GM19240 (cell line): ENCODE data around the gene ANAPC15.
"Not testable (repeated sequence)": the region's sequence is repeated elsewhere in the genome, so short reads cannot be mapped to it uniquely, and the experiment has no call there.

Source experiments
- DNase-seq: peaks from one replicate; pipeline ENCODE4 v3.0.0; 2011; ENCODE audit warnings: low spot score; ENCODE audit not compliant: insufficient read length

Gene ANAPC15

GRCh38 chr11:72112143-72112977 is at the start of gene ANAPC15:
Gene ANAPC15 (minus strand): TSS chr11:72112695. CDS start chr11:72111276, 1,419 bp downstream.
- DNase-seq, result peak; percentile 88

DNA sequence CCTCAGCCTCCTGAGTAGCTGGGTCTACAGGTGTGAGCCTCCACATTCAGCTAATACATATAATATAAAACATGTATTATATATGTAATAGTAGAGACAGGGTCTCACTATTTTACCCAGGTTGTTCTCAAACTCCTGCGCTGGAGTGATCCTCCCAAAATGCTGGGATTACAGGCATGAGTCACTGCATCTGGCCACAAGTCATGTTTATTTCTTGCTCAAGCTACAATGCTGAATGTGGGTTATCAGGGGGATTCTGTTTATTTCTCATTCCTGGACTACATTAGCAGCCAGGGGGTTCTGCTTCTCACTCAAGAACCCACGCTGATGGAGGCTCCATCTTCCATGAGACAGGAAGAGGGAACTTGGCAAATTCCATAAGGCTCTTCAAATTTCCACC is 47.8 kb upstream of the ANAPC15 start:
- DNase-seq, result no peak

- no peak for DNase-seq
These were observed 44.6 kb upstream of the ANAPC15 start for GRCh38 chr11:72157131-72157530.

GRCh38 chr11:72155751-72156150 is 43.3 kb upstream of the ANAPC15 start:
- DNase-seq, result no peak

- no peak for DNase-seq
These were observed 42.3 kb upstream of the ANAPC15 start for GRCh38 chr11:72154816-72155215.

DNA sequence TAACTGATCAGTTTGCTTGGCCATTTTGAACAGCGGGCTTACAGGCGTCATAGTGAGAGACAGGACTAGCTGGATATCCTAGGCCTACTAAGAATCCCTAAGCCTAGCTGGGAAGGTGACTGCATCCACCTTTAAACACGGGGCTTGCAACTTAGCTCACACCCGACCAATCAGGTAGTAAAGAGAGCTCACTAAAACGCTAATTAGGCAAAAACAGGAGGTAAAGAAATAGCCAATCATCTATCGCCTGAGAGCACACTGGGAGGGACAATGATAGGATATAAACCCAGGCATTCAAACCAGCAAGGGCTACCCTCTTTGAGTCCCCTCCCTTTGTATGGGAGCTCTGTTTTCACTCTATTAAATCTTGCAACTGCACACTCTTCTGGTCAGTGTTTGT is 41.4 kb upstream of the ANAPC15 start:
- DNase-seq, result not testable (repeated sequence)

DNA sequence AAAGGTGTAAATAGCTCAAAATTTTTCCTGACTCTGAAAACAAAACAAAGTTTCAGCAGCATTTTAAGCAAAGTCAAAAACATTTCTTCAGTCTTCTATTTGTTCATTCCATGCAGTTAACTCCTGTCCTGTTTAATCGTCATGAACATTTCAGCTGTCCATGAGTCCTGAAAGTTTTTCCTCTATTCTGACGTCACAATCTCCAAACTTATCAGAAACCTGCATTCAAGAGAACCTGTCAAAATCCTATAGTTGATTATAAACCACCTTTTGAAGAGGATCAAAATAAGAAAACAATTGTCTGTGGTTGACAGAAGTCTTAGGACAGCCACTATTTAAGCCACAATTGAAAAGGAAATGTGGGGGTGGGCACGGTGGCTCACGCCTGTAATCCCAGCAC is 38.4 kb upstream of the ANAPC15 start:
- DNase-seq, result no peak

- DNase-seq, result no peak
These were observed 34.1 kb upstream of the ANAPC15 start for GRCh38 chr11:72146625-72147024.

- DNase-seq, result no peak
These were observed 32.5 kb upstream of the ANAPC15 start for GRCh38 chr11:72144807-72145565.

DNA sequence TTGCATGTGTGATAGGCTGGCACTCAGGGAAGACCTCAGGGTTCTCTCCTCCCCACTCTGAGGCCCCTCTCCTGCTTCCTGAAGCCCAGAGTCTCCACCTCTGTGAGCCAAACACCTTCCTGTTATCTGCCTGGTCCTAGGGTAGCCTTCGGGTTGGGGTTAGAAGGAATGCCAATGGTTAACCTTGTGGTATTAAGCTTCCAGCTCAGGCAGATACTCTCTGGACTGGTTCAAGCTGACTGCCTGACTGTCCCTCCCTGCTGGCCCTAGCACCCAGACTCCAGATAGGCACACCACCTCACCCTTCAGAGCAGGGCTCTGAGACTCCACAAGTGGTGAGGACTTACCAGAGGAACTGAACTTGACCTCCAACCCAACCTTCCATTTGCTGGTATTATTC is 30.0 kb upstream of the ANAPC15 start:
- not testable (repeated sequence) for DNase-seq

DNA sequence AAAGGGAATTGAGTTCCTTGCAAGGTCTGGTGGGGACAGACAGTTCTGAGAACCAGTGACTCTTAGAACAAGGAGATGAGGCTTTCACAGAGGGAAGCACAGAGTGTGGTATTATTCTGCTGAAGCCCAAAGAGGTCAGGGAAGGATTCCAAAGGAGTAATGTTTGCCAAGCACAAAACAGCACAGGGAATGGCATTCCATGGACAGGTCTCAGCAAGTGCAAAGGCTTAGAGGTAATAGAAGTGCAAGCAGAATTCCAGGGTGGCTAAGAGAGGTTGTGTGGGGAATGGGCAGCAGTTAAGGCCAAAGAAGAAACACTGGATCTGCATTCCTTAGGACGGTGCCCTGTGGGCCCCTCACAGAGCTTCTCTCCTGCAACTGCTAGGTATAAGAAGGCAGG is 29.6 kb upstream of the ANAPC15 start:
- DNase-seq, result not testable (repeated sequence)

- DNase-seq, result no peak
These were observed 28.6 kb upstream of the ANAPC15 start for GRCh38 chr11:72141066-72141465.

DNA sequence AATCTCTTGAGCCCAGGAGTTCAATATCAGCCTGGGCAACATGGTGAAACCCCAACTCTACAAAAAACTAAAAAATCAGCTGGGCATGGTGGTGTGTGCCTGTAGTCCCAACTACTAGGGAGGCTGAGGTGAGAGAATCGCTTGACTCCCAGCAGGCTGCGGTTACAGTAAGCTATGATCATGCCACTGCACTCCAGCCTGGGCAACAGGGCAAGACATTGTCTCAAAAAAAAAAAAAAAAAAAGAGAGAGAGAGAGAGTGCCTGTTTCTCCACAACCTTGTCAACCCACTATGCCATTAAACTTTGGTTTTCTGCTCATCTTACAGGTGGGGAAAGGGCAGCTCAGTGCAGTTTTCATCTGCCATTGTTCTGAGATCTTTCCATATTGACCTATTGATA is 28.2 kb upstream of the ANAPC15 start:
- no peak for DNase-seq

- no peak for DNase-seq
These were observed 27.0 kb upstream of the ANAPC15 start for GRCh38 chr11:72139500-72139899.

DNA sequence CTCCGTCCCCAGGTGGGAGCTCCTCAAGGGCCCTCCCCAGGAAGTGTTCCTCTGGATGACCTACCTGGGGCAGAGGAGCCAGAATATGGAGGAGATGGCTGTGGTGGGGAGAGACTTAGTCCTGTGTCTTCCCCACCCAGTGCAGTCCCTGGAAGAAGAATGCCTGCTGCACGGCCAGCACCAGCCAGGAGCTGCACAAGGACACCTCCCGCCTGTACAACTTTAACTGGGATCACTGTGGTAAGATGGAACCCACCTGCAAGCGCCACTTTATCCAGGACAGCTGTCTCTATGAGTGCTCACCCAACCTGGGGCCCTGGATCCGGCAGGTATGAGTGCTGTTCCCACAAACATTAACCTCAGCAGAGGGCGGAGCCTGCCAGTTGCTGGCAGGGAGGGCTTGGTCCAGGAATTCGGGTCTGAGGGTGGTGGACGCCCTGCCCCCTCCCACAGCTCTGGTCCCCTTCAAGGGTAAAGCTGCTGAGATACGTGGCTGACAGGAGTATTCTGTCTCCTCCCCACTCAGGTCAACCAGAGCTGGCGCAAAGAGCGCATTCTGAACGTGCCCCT is 26.4 kb upstream of the ANAPC15 start:
- no peak for DNase-seq

DNA sequence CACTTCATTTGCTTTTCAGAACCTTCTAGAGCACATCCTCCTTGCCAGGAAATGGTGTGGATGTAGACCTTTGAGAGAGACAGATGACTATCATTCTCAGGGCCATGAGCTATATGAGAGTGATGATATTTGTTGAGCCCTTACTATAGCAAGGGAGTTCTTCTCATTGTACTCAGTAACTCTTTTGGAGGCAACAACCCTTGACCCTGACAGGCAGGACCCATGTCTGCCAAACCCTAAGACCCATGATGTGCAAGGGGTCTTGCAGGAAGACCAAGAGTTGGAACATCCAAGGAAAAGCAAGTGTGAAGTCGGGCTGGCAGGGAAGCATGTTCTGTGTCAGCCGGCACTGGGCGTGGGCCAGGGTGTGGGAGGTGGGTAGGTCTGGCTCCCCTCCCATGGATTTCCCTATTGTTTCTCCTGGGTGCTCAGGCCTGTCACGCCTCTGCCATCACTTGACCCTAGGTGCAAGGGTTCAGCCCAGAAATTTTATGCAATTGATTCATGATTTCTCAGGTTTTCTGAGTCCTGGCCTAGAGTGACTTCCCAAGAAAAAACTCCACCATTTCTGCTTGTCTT is 24.3 kb upstream of the ANAPC15 start:
- DNase-seq, result no peak

- no peak for DNase-seq
These were observed 23.6 kb upstream of the ANAPC15 start for GRCh38 chr11:72135891-72136683.

DNA sequence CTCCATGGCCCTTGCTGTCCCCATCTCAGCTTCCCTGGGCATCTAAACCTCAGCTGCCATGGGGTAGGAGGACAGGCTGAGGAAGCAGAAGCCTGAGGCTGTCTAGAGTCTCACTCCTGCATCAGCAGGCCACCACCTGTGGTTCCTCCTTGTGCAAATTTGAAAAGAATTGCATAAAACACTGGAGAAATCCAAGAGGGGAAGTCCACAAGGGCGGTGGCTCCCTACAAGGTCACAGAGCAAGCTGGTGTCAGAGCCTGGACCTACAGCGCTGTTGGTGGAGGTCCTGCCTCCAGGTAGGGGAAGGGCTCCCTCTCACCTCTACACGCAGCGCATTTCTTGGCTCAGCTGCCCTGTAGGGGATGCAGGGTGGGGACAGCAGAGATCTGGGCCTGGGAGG is 23.0 kb upstream of the ANAPC15 start, which contains the start of gene FOLR3:
TSS of gene FOLR3 (plus strand) at position 253 of the 400 bp plus-strand sequence. CDS start 228 bp downstream, outside the sequence.
- DNase-seq, result not testable (repeated sequence)

- no peak for DNase-seq
These were observed 20.2 kb upstream of the ANAPC15 start for GRCh38 chr11:72132646-72133045.

- DNase-seq, result no peak
These were observed 16.9 kb upstream of the ANAPC15 start for GRCh38 chr11:72129381-72129780.

GRCh38 chr11:72127923-72128322 is 15.4 kb upstream of the ANAPC15 start:
- DNase-seq, result no peak
